Nephron (organoid): ENCODE results near the gene EGFL8.

Experiments used
- H3K27ac Mint-ChIP-seq, 3 experiments: 2 replicates each; pipeline ENCODE4 v1.8.0; 2020; ENCODE audit warnings: mixed read lengths in 3 of 3, mild to moderate bottlenecking in 2 of 3, moderate library complexity in 1 of 3
- H3K27me3 Mint-ChIP-seq: 2 replicates; pipeline ENCODE4 v1.8.0; 2021; ENCODE audit warnings: low read depth, mild to moderate bottlenecking, moderate library complexity, mixed read lengths
- H3K36me3 Mint-ChIP-seq: 2 replicates; pipeline ENCODE4 v1.8.0; 2020; ENCODE audit warnings: low read depth, mixed read lengths
- H3K4me1 Mint-ChIP-seq: 2 replicates; pipeline ENCODE4 v1.8.0; 2020; ENCODE audit warnings: mixed read lengths
- H3K4me3 Mint-ChIP-seq, 3 experiments: 2 replicates each; pipeline ENCODE4 v1.8.0; 2020; ENCODE audit warnings: mild to moderate bottlenecking in 3 of 3, mixed read lengths in 3 of 3, moderate library complexity in 2 of 3
- H3K9me3 Mint-ChIP-seq: 2 replicates; pipeline ENCODE4 v1.8.0; 2020; ENCODE audit warnings: mixed read lengths
- CTCF ChIP-seq, 3 experiments: fragments of 200-600 bp; sonication (generic); IDR thresholded peaks; one replicate each; pipeline ENCODE4 v1.5.0; 2021; ENCODE audit warnings: antibody characterized with exemption in 3 of 3; ENCODE audit not compliant: unreplicated experiment in 3 of 3

The EGFL8 gene

GRCh38 chr6:32213649-32214048, 49.3 kb downstream of the EGFL8 start:
- Mint-ChIP-seq H3K27ac (no peak overlapping the region), H3K36me3 (no peaks in the 10 kb centered on the region), H3K4me1 (no peaks in the 10 kb centered on the region)

GRCh38 chr6:32214126-32214525, 49.7 kb downstream of the EGFL8 start:
- TF ChIP-seq CTCF (IDR thresholded peaks at IDR 0.05; ENCODE audit: unreplicated experiment in 3 of 3), result no peak
- Mint-ChIP-seq H3K27ac (no peak overlapping the region), H3K27me3 (no peaks in the 10 kb centered on the region), H3K36me3 (no peaks in the 10 kb centered on the region), H3K4me3 (no peak overlapping the region), H3K4me1 (no peaks in the 10 kb centered on the region), H3K9me3 (no peaks in the 10 kb centered on the region)

More at GRCh38 chr6:32213649-32214048, 49.3 kb downstream of the EGFL8 start:
- Mint-ChIP-seq H3K27me3 (no peaks in the 10 kb centered on the region), H3K9me3 (no peaks in the 10 kb centered on the region), H3K4me3 (no peak overlapping the region)
- TF ChIP-seq CTCF (IDR thresholded peaks at IDR 0.05; ENCODE audit: unreplicated experiment in 3 of 3), result no peak

GRCh38 chr6:32215617-32216016, 51.2 kb downstream of the EGFL8 start:
- Mint-ChIP-seq H3K36me3 (no peaks in the 10 kb centered on the region), H3K27ac (no peak overlapping the region), H3K27me3 (no peaks in the 10 kb centered on the region), H3K4me3 (no peak overlapping the region), H3K4me1 (no peaks in the 10 kb centered on the region), H3K9me3 (no peaks in the 10 kb centered on the region)
- no peak for TF ChIP-seq CTCF (IDR thresholded peaks at IDR 0.05; ENCODE audit: unreplicated experiment in 3 of 3)

GRCh38 chr6:32216285-32216684, 51.9 kb downstream of the EGFL8 start:
- Mint-ChIP-seq H3K27ac (no peak overlapping the region), H3K9me3 (no peaks in the 10 kb centered on the region), H3K4me1 (no peaks in the 10 kb centered on the region), H3K27me3 (no peaks in the 10 kb centered on the region), H3K36me3 (no peaks in the 10 kb centered on the region), H3K4me3 (no peak overlapping the region)
- no peak for TF ChIP-seq CTCF (IDR thresholded peaks at IDR 0.05; ENCODE audit: unreplicated experiment in 3 of 3)

- Mint-ChIP-seq H3K27ac (no peak overlapping the region), H3K27me3 (no peaks in the 10 kb centered on the region), H3K9me3 (no peaks in the 10 kb centered on the region), H3K4me1 (no peaks in the 10 kb centered on the region), H3K4me3 (no peak overlapping the region), H3K36me3 (no peaks in the 10 kb centered on the region)
- TF ChIP-seq CTCF (IDR thresholded peaks at IDR 0.05; ENCODE audit: unreplicated experiment in 3 of 3), result no peak
Observed at GRCh38 chr6:32216998-32217397, 52.6 kb downstream of the EGFL8 start.
